ENCODE results near the gene CAVIN1. TPM values are rescaled to one million over a fixed set of nuclear protein-coding genes. Genes with fewer than 3 reads are reported as not detected.

Gene CAVIN1
- total RNA-seq, 1 donor from 2014 or later, result 269 TPM

- intact Hi-C loops (cut with DNase I), result no loop called here
- Histone ChIP-seq H3K36me3 (peaks cover 3% of the 10 kb centered on the region), H3K4me1 (peaks cover 93% of the 10 kb centered on the region), H3K4me3 (no peak overlapping the region), H3K27me3 (ENCODE audit: low read depth) (no peaks in the 10 kb centered on the region), H3K27ac (no peak overlapping the region), H3K9me3 (no peaks in the 10 kb centered on the region)
- TF ChIP-seq CTCF (IDR thresholded peaks at IDR 0.05), result no peak
- no peak for ATAC-seq
- DNase-seq, result no peak
Observed at GRCh38 chr17:42381898-42382297, 41.2 kb downstream of the CAVIN1 start.

GRCh38 chr17:42380935-42381334 is 42.1 kb downstream of the CAVIN1 start:
- no peak overlapping the region for H3K27ac ChIP-seq
- intact Hi-C loops (cut with DNase I), result no loop called here
- ATAC-seq (no peak), DNase-seq (no peak)
- H3K27me3 ChIP-seq (ENCODE audit: low read depth), result no peaks in the 10 kb centered on the region
- H3K36me3 ChIP-seq, result peaks cover 3% of the 10 kb centered on the region
- no peak for TF ChIP-seq CTCF (IDR thresholded peaks at IDR 0.05)
- H3K9me3 ChIP-seq, result no peaks in the 10 kb centered on the region
- no peak overlapping the region for H3K4me3 ChIP-seq
- peaks cover 88% of the 10 kb centered on the region for H3K4me1 ChIP-seq

GRCh38 chr17:42378959-42379594 is 44.0 kb downstream of the CAVIN1 start:
- TF ChIP-seq CTCF (IDR thresholded peaks at IDR 0.05), result no peak
- Histone ChIP-seq H3K4me1 (peaks cover 83% of the 10 kb centered on the region), H3K36me3 (peaks cover 3% of the 10 kb centered on the region), H3K4me3 (peak overlapping the region; percentile 38), H3K9me3 (no peaks in the 10 kb centered on the region), H3K27me3 (ENCODE audit: low read depth) (no peaks in the 10 kb centered on the region), H3K27ac (peak overlapping the region; percentile 71)
- peak; percentile 48 to 55 for ATAC-seq
- intact Hi-C loops (cut with DNase I), result no loop called here
- no peak for DNase-seq

- Histone ChIP-seq H3K27me3 (ENCODE audit: low read depth) (no peaks in the 10 kb centered on the region), H3K4me1 (peaks cover 83% of the 10 kb centered on the region), H3K27ac (peak overlapping the region; percentile 71), H3K36me3 (peaks cover 3% of the 10 kb centered on the region), H3K4me3 (peak overlapping the region; percentile 38), H3K9me3 (no peaks in the 10 kb centered on the region)
- intact Hi-C loops (cut with DNase I), result no loop called here
- TF ChIP-seq CTCF (IDR thresholded peaks at IDR 0.05), result no peak
- ATAC-seq (no peak), DNase-seq (no peak)
Observed at GRCh38 chr17:42378359-42378958, 44.6 kb downstream of the CAVIN1 start.

GRCh38 chr17:42373896-42374295 is 49.2 kb downstream of the CAVIN1 start:
- peaks cover 46% of the 10 kb centered on the region for H3K4me1 ChIP-seq

More at GRCh38 chr17:42373896-42374295, 49.2 kb downstream of the CAVIN1 start:
- DNase-seq (no peak), ATAC-seq (peak in 1 of 2 donors; percentile 31)
- intact Hi-C loops (cut with DNase I), result no loop called here
- Histone ChIP-seq H3K27ac (no peak overlapping the region), H3K36me3 (peaks cover 8% of the 10 kb centered on the region), H3K27me3 (ENCODE audit: low read depth) (no peaks in the 10 kb centered on the region), H3K9me3 (no peaks in the 10 kb centered on the region), H3K4me3 (no peak overlapping the region)
- no peak for TF ChIP-seq CTCF (IDR thresholded peaks at IDR 0.05)
